Glutamatergic neuron (in vitro differentiated cells): ENCODE results near the gene NAA40. TPM values are rescaled to one million over a fixed set of nuclear protein-coding genes. Genes with fewer than 3 reads are reported as not detected.

Experiments used
- DNase-seq: peaks from one replicate; pipeline ENCODE4 v3.0.0; 2022
- H3K27ac Mint-ChIP-seq: one replicate; pipeline ENCODE4 v1.8.0; 2020; ENCODE audit warnings: mild to moderate bottlenecking, mixed read lengths, inconsistent platforms; ENCODE audit not compliant: unreplicated experiment
- H3K27me3 Mint-ChIP-seq: one replicate; pipeline ENCODE4 v1.8.0; 2020; ENCODE audit warnings: mild to moderate bottlenecking, moderate library complexity, mixed read lengths, inconsistent platforms; ENCODE audit not compliant: unreplicated experiment
- H3K36me3 Mint-ChIP-seq: one replicate; pipeline ENCODE4 v1.8.0; 2020; ENCODE audit warnings: mild to moderate bottlenecking, mixed read lengths, inconsistent platforms; ENCODE audit not compliant: unreplicated experiment
- H3K4me1 Mint-ChIP-seq: one replicate; pipeline ENCODE4 v1.8.0; 2020; ENCODE audit warnings: mild to moderate bottlenecking, low read depth, mixed read lengths, inconsistent platforms; ENCODE audit not compliant: unreplicated experiment
- H3K4me3 Mint-ChIP-seq: one replicate; pipeline ENCODE4 v1.8.0; 2020; ENCODE audit warnings: mild to moderate bottlenecking, mixed read lengths, inconsistent platforms; ENCODE audit not compliant: unreplicated experiment
- H3K9me3 Mint-ChIP-seq: one replicate; pipeline ENCODE4 v1.8.0; 2020; ENCODE audit warnings: mild to moderate bottlenecking, moderate library complexity, mixed read lengths, inconsistent platforms; ENCODE audit not compliant: unreplicated experiment
- CTCF ChIP-seq: fragments of 200-600 bp; sonication (generic); IDR thresholded peaks from one replicate; pipeline ENCODE4 v1.5.0; 2021; ENCODE audit not compliant: partially characterized antibody, unreplicated experiment
- total RNA-seq: library from RNA; stranded (reverse); fragmentation: NEBNext Ultra II Directional; extraction: Animal tissue kit (Norgen Biotek cat#: 25700); gene quantifications from one replicate; pipeline ENCODE4 v1.2.1, GENCODE V29; 2021; ENCODE audit not compliant: unreplicated experiment

The NAA40 gene
- total RNA-seq, 1 donor from 2014 or later: 68.0 TPM

GRCh38 chr11:63999349-64000025 is 60.7 kb downstream of the NAA40 start:
- no peak overlapping the region for H3K4me3 Mint-ChIP-seq
- peak; percentile 84 for DNase-seq
- H3K36me3 Mint-ChIP-seq: no peaks in the 10 kb centered on the region
- peaks cover 14% of the 10 kb centered on the region for H3K27me3 Mint-ChIP-seq
- H3K9me3 Mint-ChIP-seq: peaks cover 2% of the 10 kb centered on the region
- peaks cover 10% of the 10 kb centered on the region for H3K4me1 Mint-ChIP-seq
- H3K27ac Mint-ChIP-seq: no peak overlapping the region
- TF ChIP-seq CTCF: no peak

- TF ChIP-seq CTCF: peak; percentile 88
- Mint-ChIP-seq H3K4me1 (peaks cover 7% of the 10 kb centered on the region), H3K27me3 (peaks cover 14% of the 10 kb centered on the region), H3K36me3 (no peaks in the 10 kb centered on the region), H3K9me3 (peaks cover 2% of the 10 kb centered on the region), H3K27ac (no peak overlapping the region), H3K4me3 (no peak overlapping the region)
- peak; percentile 84 for DNase-seq
Observed at GRCh38 chr11:64000026-64000739, 61.4 kb downstream of the NAA40 start.

- peak; percentile 43 for DNase-seq
- H3K4me1 Mint-ChIP-seq: peaks cover 7% of the 10 kb centered on the region
- no peak overlapping the region for H3K4me3 Mint-ChIP-seq
- no peak overlapping the region for H3K27ac Mint-ChIP-seq
- TF ChIP-seq CTCF: peak; percentile 54
- H3K36me3 Mint-ChIP-seq: no peaks in the 10 kb centered on the region
- H3K9me3 Mint-ChIP-seq: peaks cover 2% of the 10 kb centered on the region
- peaks cover 13% of the 10 kb centered on the region for H3K27me3 Mint-ChIP-seq
Observed at GRCh38 chr11:64000740-64001483, 62.1 kb downstream of the NAA40 start.

DNA sequence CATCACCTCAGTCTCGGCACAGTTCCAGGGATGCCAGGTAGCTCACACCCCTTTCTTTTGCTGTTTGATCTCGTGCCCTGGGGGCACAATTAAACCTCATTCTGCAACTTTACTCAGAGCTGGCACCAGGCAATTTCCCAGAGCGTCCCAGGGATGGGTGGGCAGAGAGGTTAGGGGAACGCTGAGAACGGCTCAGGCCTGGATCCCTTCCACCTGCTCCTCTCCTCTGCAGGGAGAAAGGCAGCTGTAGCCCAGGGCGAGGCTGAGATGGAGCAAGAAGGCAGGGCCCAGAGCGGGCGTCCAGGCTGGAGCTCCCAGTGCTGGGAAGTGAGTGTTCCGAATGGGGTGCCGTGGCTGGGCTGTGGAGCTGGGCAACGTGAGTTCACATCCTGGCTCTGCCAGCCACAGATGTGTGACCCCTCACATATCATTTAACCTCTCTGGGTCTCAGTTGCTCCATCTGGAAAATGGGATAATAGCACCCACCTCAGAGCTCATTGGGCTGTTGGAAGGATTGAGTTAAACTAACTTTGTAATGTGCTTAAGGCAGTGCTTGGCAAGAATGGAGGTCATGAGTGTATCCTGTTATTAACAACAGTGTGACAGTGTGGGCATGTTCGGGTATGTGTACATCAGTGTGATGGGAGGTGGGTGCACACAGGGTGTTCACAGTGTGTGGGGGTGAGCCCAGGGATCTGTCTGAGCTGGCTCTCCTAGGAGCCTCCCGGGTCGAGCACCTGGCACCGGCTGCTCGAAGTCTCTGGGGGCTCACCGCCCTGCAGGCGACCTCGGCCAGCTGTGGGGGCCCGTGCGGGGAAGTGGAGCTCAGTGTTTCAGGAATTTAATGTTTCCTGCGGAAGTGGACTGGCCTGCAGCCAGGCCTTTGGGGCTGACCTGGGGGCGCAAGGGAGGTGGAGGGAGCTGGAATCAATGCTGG is 63.0 kb downstream of the NAA40 start:
- no peak for TF ChIP-seq CTCF
- DNase-seq: peak; percentile 43
- Mint-ChIP-seq H3K4me1 (peaks cover 7% of the 10 kb centered on the region), H3K27ac (no peak overlapping the region), H3K4me3 (peak overlapping the region; percentile 40), H3K36me3 (no peaks in the 10 kb centered on the region), H3K9me3 (peaks cover 2% of the 10 kb centered on the region), H3K27me3 (peaks cover 17% of the 10 kb centered on the region)
